Hepatocyte (in vitro differentiated cells): ENCODE measurements around the gene DMBT1. TPM values are rescaled to one million over a fixed set of nuclear protein-coding genes. Genes with fewer than 3 reads are reported as not detected.

Experiments
- DNase-seq: peaks from one replicate; pipeline ENCODE4 v3.0.0-alpha.2; 2016; ENCODE audit warnings: low spot score
- H2AFZ ChIP-seq: fragments of 200-600 bp; sonication (generic); 2 replicates; pipeline ENCODE4 v1.6.0; 2016; ENCODE audit warnings: antibody characterized with exemption, mild to moderate bottlenecking
- H3K27ac ChIP-seq: fragments of 200-600 bp; sonication (generic); 2 replicates; pipeline ENCODE4 v1.5.1; 2016; ENCODE audit warnings: mild to moderate bottlenecking
- H3K27me3 ChIP-seq: fragments of 200-600 bp; sonication (generic); 2 replicates; pipeline ENCODE4 v1.6.1; 2016
- H3K36me3 ChIP-seq: fragments of 200-600 bp; sonication (generic); replicated peaks from 2 replicates; pipeline ENCODE4 v1.5.1; 2016; ENCODE audit warnings: low read depth; ENCODE audit not compliant: insufficient read depth
- H3K4me1 ChIP-seq: fragments of 200-600 bp; sonication (generic); 2 replicates; pipeline ENCODE4 v1.5.1; 2016; ENCODE audit warnings: mild to moderate bottlenecking, moderate library complexity; ENCODE audit not compliant: insufficient read depth
- H3K4me2 ChIP-seq: fragments of 200-600 bp; sonication (generic); 2 replicates; pipeline ENCODE4 v1.6.0; 2016
- H3K4me3 ChIP-seq: fragments of 200-600 bp; sonication (generic); 2 replicates; pipeline ENCODE4 v1.5.1; 2016; ENCODE audit warnings: mild to moderate bottlenecking
- H3K79me2 ChIP-seq: fragments of 200-600 bp; sonication (generic); 2 replicates; pipeline ENCODE4 v1.6.0; 2017; ENCODE audit warnings: mild to moderate bottlenecking
- H3K9me2 ChIP-seq: fragments of 200-600 bp; sonication (generic); replicated peaks from 2 replicates; pipeline ENCODE4 v1.6.0; 2017; ENCODE audit warnings: mild to moderate bottlenecking; ENCODE audit not compliant: insufficient read depth
- H3K9me3 ChIP-seq: fragments of 200-600 bp; sonication (generic); 2 replicates; pipeline ENCODE4 v1.5.1; 2016; ENCODE audit warnings: low read depth, mild to moderate bottlenecking
- H4K20me1 ChIP-seq: fragments of 200-600 bp; sonication (generic); 2 replicates; pipeline ENCODE4 v1.6.0; 2016; ENCODE audit warnings: mild to moderate bottlenecking; ENCODE audit not compliant: insufficient read depth, poor library complexity, severe bottlenecking
- CTCF ChIP-seq: fragments of 200-600 bp; sonication (generic); IDR thresholded peaks from 2 replicates; pipeline ENCODE4 v1.5.1; 2016; ENCODE audit warnings: antibody characterized with exemption, mild to moderate bottlenecking; ENCODE audit not compliant: poor library complexity
- EZH2 ChIP-seq: fragments of 200-600 bp; sonication (generic); IDR thresholded peaks from 2 replicates; pipeline ENCODE4 v1.6.1; 2016; ENCODE audit warnings: antibody characterized with exemption, mild to moderate bottlenecking, borderline replicate concordance
- EZH2phosphoT487 ChIP-seq: fragments of 200-600 bp; sonication (generic); IDR thresholded peaks from one replicate; pipeline ENCODE4 v1.6.1; 2018; ENCODE audit warnings: antibody characterized with exemption, mild to moderate bottlenecking, low read depth, moderate library complexity; ENCODE audit not compliant: unreplicated experiment, severe bottlenecking
- WGBS: methylation state at CpG from one replicate; pipeline ENCODE4 v1.1.6; 2016; ENCODE audit warnings: low lambda C conversion rate; ENCODE audit errors: missing lambda C conversion rate; 5-methylcytosine and 5-hydroxymethylcytosine counted together
- polyA plus RNA-seq: library from polyadenylated mRNA; unstranded; fragments of >200 nt; fragmentation: Nextera tagmentation; extraction: Ambion mirVana; gene quantifications from 2 replicates; pipeline ENCODE4 v1.2.1, GENCODE V29; 2016
- total RNA-seq: library from RNA; depleted of rRNA; stranded (reverse); fragments of >200 nt; gene quantifications from 2 replicates; pipeline ENCODE4 v1.2.3, GENCODE V29; 2014

DMBT1 gene
- total and polyA plus RNA-seq, 2 experiments from 2014 or later = 1.5 TPM; not detected in 1

- TF ChIP-seq EZH2 (no peak), CTCF (no peak), EZH2phosphoT487 (no peak)
- no peaks in the 10 kb centered on the region for H3K79me2 ChIP-seq
- no peaks in the 10 kb centered on the region for H3K9me2 ChIP-seq
- H3K27me3 ChIP-seq = no peaks in the 10 kb centered on the region
- H3K4me2 ChIP-seq = no peak overlapping the region
- H3K27ac ChIP-seq = no peak overlapping the region
- H2AFZ ChIP-seq = no peak overlapping the region
- no peak overlapping the region for H3K4me3 ChIP-seq
- peaks cover 12% of the 10 kb centered on the region for H3K4me1 ChIP-seq
- H4K20me1 ChIP-seq = no peaks in the 10 kb centered on the region
- DNase-seq = no peak
- no peaks in the 10 kb centered on the region for H3K36me3 ChIP-seq
- 77% methylated on average over 10 of the region's 10 CpGs for WGBS
- no peaks in the 10 kb centered on the region for H3K9me3 ChIP-seq
These were observed 16.7 kb upstream of the DMBT1 start for GRCh38 chr10:122543676-122544445.

- Histone ChIP-seq H3K9me3 (no peaks in the 10 kb centered on the region), H3K4me2 (no peak overlapping the region), H3K9me2 (no peaks in the 10 kb centered on the region), H3K4me1 (peaks cover 15% of the 10 kb centered on the region), H3K36me3 (no peaks in the 10 kb centered on the region), H3K27me3 (no peaks in the 10 kb centered on the region), H3K4me3 (no peak overlapping the region), H4K20me1 (no peaks in the 10 kb centered on the region), H2AFZ (no peak overlapping the region), H3K79me2 (no peaks in the 10 kb centered on the region), H3K27ac (no peak overlapping the region)
- TF ChIP-seq EZH2phosphoT487 = no peak
- no peak for TF ChIP-seq CTCF
- TF ChIP-seq EZH2 = no peak
- WGBS = 93% methylated on average over 8 of the region's 8 CpGs
- no peak for DNase-seq
These were observed 16.1 kb upstream of the DMBT1 start for GRCh38 chr10:122544493-122544892.

GRCh38 chr10:122546242-122546641, 14.3 kb upstream of the DMBT1 start:
- Histone ChIP-seq H4K20me1 (no peaks in the 10 kb centered on the region), H3K27ac (no peak overlapping the region), H3K36me3 (no peaks in the 10 kb centered on the region), H3K4me1 (peaks cover 15% of the 10 kb centered on the region), H3K4me2 (no peak overlapping the region), H3K9me3 (no peaks in the 10 kb centered on the region), H3K4me3 (no peak overlapping the region), H3K79me2 (no peaks in the 10 kb centered on the region), H2AFZ (no peak overlapping the region), H3K27me3 (no peaks in the 10 kb centered on the region), H3K9me2 (no peaks in the 10 kb centered on the region)
- no peak for DNase-seq
- WGBS = 94% methylated on average over 6 of the region's 8 CpGs
- TF ChIP-seq CTCF = no peak
- TF ChIP-seq EZH2 = no peak
- no peak for TF ChIP-seq EZH2phosphoT487
